LHCN-M2 (cell line): ENCODE results near the gene CARNS1. TPM values are rescaled to one million over a fixed set of nuclear protein-coding genes. Genes with fewer than 3 reads are reported as not detected.

Source experiments
- DNase-seq: peaks from one replicate; pipeline ENCODE4 v3.0.0-alpha.2; 2012; ENCODE audit warnings: low read depth
- polyA plus RNA-seq: library from polyadenylated mRNA; unstranded; fragments of >200 nt; gene quantifications from one replicate; pipeline ENCODE4 v1.2.1, GENCODE V29; 2012; ENCODE audit warnings: missing spikeins
- total RNA-seq: library from RNA; depleted of rRNA; stranded (reverse); fragments of >200 nt; gene quantifications from 2 replicates; pipeline ENCODE4 v1.2.3, GENCODE V29; 2014; rRNA removed

Gene CARNS1, protein sequence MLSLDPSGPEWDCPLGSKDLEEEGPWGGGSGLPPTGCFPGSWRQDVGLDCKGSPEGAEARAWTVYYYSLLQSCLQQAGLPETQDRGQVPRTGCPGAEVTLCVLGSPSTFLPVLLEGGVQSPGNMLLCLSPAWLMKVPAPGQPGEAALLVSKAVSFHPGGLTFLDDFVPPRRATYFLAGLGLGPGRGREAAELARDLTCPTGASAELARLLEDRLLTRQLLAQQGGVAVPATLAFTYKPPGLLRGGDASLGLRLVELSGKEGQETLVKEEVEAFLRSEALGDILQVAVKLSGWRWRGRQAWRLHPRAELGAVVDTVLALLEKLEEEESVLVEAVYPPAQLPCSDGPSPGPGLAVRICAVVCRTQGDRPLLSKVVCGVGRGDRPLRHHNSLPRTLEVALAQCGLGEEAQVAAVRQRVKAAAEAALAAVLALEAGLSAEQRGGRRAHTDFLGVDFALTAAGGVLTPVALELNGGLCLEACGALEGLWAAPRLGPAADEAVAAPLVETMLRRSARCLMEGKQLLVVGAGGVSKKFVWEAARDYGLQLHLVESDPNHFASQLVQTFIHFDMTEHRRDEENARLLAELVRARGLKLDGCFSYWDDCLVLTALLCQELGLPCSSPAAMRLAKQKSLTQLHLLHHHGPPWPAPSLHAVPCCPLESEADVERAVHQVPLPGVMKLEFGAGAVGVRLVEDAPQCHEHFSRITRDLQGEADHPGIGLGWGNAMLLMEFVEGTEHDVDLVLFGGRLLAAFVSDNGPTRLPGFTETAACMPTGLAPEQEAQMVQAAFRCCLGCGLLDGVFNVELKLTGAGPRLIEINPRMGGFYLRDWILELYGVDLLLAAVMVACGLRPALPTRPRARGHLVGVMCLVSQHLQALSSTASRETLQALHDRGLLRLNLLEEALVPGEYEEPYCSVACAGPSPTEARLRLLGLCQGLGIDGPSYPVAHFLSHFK
- 0.32 and 0.40 TPM in 2 replicates for total RNA-seq
- 0.45 TPM for polyA plus RNA-seq

DNA sequence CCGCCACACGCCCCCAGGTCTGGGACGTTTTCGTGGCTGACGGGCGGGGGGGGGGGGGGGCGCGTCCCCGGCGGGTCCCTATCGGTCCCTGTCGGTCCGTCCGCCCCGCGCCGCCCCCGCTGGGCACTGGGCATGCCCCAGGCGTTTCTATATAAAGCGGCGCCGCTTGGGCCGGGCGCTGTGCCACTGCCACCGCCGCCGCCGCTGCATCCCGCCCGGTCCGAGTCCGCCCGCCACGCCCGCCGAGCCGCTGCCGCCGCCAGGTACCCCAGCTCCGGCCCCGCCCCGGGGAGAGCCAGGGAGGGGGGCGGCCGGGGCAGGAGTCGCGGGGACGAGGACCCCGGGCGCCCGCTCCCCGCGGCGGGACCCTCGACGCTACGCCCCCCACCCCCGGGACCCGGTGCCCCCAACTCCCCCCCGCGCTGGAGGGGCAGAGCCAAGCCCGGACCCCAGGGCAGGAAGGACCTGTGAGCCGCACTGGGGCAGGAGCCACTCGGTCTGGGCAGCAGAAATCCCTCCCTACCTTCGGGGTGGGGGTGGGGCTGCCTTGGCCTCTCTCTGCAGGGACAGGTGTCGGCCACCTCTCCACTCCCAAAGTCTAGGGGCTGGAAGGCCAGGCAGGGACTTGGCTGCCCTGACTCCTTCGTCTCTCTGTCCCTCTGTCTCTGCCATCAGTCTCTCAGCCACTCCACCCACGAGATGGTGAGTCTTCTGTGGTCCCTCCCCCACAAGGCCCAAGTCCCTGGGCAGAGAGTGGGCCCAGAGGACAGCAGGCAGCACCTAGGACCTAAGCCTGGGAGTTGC lies at the start of gene CARNS1:
Gene CARNS1 (plus strand): TSS at position 178 of the 804 bp plus-strand sequence. CDS start 522 bp downstream, at position 700.
- no peak for DNase-seq

DNA sequence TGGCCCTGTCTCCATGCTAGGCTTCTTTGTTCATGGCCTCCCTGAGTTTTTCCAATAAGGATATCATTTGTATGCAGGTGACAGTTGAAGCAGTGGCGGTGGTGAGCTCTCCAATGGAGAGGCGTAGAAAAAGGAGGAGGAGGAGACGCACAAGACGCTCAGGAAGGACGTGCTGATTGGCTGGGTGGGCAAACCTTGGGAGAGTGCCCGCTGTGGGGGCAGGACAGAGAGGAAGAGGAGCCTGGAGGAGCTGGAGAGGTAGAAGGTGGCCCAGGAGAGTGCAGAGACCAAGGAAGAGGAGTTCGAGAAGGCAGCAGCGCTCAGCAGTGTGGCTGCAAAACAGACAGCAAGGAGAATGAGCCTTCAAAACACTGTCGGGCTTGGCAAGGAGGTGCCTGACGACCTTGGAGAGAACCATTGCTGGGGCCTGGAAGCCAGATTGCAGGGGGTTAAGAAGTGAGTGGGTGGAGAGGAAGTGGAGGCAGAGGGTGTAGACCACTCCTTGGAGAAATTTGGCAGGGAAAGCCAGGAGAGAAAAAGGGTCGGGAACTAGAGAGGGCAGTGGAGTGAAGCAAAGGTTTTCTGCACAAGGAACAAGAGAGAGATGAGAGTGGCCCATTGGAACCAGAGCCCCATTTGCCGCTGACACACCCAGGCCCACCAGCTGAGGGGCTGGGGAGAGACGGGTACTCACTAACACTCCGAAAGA lies 49.6 kb upstream of the CARNS1 start:
- DNase-seq = no peak

DNA sequence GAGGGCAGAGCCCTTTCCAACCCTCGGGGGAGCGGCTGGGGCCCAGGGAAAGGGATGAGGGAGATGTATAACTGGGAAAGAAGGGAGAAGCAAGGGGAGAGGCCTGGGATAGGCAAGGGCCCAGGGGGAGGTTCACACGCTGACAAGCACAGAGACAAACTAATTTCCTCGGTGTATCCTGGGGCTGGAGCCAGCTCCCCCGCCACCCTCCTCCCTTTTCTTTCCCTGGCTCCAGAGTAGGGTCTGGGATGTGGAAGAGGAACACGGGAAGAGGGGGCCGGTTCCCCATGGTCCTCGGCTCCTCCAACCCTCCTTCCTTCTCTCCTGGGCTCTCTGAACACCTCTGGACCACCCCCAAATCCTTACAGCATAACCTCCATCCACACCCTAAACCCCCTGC lies 48.9 kb upstream of the CARNS1 start:
- DNase-seq = no peak

DNA sequence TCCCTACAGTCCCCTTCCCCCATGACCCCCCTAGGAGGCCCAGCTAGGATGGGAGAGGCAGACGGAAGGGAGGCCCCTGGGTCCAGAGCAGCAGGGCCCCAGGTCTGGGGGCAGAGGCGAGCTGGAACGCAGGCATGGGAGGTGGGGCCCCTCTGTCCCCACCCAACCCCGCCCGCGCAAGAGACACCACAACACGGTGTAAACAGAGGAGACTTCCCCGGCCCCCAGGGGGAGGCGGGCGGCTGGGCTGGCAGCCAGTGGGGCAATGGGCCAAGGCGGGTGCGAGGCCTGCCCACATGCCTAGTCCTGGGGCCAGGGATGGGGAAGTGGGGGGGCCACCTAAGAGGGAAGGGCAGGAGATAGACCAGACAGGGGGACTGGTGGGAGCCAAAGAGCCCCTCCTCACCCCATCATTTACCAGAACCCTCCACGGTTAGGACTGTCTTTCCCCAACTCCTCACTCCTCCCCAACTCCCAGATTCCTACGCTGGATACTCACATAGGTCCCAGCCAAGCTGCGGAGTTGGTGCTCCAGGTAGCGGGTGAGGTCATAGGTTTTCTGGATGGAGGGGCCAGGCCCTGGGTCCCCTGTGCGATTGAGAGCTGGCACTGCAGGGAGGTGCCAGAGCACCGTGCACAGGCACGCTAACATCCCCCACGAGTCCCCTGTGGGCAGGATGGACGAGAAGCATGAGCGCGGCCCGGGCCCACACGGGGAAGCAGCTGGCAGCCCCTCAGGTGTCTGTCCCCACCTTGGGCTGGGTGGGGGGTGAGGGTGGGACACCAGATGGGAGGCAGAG lies 48.3 kb upstream of the CARNS1 start:
- DNase-seq = no peak

DNA sequence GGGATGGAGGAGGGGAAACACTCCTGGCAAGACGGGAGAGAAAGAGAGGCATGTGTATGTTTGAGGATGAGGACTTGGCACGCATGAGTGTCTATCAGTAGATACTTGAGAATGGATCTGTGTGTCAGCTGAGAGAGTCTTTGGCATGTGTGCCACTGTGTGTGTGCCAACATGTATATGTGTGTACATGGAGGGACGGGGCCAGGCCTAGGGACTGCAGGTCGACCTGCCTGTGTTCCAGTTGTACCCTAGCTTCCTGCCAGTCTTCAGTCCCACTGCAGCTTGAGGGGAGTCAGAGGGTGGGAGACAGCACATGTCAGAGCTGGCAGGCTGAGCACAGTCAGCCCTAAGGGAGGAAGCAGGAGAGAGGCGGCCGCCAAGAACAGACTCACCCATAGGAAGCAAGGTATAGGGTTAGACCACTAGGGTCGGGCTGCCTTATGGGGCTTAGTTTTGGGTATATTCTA lies 47.7 kb upstream of the CARNS1 start:
- no peak for DNase-seq

DNA sequence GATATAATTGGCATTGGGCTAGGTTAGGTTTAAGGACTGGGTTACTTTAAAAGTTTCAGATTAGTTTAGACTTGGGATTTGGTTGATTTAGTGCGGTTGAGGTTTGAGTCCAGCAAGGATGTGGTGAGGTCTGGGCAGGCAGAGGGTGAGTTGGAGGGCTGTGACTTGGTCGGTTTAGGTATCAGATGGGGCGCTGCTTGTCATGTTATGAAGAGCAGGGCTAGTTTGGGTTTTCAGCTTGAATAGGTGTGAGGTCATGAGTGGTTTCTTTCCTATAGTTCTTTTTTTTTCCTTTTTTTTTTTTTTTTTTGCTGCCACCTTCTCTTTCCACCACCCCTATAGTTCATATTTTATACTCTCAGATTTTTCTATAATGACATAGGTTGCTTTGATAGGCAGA lies 46.9 kb upstream of the CARNS1 start:
- no peak for DNase-seq

DNA sequence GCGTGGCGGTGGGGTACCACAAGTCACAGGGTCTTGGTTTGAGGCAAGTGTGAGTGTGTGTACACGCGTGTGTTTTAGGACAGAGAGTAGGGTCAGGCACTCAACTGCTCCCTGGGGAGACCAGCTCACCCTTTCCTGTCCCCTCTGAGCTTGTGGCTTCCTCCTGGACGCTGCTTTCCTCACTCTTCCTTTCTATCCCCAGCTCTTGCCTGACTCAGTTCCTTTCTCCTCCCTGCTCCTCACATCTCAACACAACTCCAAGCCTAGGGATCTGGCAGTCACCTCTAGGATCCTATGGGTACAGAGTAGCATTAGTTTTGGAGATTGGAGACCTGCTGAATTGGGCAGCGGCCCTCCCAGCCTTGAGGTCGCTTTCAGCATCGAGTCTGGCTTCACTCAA lies 46.2 kb upstream of the CARNS1 start:
- no peak for DNase-seq

DNA sequence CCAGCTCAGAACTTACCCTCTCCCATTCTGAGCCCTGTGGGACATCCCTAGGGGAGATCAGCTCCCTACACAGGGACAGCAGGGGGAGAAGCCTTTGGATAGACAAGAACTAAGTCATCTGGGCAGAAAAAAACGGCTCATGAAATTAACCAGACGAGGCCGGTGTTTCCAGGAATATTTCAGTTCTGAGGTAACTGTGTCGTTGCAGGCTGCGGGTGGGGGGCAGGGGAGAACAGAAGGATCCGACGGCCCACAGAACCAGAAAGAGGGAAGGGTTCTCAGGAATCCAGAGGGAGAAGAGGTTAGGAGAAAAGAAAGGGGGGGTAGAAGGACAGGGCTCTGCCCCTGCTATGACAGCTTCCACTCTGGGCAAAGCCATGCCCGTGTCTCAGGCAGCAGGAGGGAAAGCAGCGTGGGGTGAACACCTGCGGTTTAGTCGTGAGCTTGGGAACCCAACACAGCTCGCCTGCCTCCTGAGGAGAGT lies 45.6 kb upstream of the CARNS1 start:
- DNase-seq = no peak

DNA sequence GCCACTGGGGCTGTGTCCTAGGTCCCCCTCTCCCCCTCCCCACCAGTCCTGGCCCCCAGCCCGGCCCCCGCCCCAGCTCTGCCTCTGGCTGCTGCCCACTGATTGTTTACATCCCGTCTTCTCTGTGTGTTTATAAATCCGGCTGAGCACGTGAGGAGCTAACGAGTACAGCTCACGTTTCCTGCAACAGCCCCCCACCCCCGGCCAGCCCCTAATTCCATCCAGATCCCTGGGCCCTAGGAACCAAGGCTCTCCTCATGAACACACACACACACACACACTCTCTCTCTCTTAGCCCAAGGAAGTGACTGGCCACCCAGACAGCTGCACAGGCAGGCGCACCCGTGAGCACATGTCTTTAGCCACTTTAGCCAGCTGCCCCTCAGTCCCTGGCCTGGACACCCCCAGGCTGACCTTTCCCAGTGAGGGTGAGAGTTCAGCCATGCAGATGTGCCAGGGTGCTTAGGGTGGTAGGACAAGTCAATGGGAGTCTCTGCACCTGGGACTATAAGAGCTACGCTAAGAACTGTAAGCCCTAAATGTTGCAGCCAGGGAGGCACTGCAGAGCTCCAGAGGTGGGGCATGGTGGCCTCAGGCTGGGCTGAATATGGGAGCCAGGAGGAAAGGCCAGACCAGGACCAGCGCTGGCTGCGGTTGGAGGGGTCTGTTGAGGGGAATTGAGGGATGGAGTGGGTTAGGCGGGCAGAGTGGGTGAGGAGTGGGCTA lies 45.0 kb upstream of the CARNS1 start:
- peak; percentile 85 for DNase-seq

DNA sequence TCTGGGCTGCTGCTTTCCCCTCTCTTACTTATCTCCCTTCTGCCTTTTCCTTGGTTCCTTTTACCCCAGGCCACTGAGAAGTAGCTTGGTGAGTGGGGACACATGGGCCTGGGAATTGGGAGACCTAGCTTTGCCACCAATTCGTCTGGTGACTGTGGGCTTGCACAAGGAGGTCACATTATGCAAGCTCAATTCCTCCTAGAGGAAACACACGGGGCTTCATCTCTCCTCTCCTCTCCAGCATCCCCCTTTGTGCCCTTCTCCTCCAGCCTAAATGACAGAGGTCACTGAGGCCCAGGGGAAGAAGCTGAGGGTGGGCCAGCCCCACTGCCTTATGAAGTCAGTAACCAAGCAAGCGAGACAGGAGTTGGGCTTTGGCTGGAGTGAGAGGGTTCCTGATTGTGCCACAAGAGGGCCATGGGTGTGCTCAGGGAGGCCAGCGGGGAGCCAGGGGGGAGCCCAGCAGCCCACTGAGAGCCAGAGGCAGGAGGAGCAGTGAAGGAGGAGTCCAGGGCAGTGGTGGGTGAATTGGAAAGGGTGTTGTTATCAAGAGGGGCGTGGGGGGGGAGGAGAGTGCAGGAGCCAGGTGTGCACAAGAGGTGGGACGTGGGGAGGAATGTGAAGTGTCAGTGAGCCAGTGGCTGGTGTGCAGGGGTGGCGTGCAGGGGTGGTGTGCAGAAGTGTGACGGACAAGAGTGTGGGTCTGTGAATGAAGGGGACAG lies 44.1 kb upstream of the CARNS1 start:
- DNase-seq = peak; percentile 64

DNA sequence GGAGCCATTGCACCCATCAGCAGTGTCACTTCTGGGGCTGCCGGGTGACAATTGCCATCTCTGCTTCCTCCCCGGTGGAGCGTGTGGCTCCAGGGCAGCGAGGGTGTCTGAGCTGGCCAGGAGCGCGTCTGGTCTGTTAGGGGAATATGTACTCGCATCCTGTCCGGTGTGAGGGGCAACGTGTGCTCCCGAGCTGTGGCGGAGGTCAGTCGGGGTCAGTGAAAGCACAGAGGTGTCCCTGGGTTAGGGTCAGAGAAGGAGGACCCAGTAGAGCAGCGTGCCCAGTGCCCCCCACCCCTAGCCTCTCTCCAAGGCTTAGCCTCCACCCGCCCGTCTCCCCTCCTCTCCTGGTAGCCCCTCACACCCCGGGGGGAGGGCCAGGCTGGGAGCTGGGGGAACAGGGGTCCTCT lies 43.6 kb upstream of the CARNS1 start:
- no peak for DNase-seq

DNA sequence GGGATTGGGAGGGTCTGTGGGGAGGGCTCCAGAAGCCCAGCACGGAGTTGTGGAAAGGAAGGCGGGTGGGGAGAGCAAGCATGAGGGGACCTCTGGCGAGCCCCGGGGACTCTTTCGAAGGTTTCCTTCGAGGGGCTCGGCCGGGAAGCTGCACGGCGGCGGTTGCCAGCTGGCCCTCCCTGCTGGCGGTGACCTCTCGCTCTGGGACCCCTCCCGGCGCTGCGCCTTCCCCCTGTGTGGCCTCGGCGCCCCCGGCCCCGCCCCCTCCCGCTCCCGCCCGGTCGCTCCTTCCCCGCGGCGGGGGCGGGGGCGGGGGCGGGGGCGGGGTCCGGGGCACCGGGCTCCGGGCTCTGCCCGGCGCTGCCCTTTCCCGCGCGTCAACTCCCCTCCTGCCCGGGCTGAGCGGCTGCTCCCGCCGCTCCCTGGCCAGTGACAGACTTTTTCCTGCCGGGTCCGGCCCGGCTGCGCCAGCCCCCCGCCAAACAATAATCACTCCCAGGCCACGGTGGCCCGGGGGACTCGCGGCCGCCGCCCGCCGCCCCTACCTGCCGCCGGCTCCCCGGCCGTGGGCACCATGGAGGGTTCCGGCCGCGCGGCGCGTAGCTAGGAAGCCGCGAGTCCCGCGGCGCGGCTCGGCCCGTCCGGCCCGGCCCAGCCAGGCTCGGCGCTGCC lies 43.0 kb upstream of the CARNS1 start:
- DNase-seq = no peak

DNA sequence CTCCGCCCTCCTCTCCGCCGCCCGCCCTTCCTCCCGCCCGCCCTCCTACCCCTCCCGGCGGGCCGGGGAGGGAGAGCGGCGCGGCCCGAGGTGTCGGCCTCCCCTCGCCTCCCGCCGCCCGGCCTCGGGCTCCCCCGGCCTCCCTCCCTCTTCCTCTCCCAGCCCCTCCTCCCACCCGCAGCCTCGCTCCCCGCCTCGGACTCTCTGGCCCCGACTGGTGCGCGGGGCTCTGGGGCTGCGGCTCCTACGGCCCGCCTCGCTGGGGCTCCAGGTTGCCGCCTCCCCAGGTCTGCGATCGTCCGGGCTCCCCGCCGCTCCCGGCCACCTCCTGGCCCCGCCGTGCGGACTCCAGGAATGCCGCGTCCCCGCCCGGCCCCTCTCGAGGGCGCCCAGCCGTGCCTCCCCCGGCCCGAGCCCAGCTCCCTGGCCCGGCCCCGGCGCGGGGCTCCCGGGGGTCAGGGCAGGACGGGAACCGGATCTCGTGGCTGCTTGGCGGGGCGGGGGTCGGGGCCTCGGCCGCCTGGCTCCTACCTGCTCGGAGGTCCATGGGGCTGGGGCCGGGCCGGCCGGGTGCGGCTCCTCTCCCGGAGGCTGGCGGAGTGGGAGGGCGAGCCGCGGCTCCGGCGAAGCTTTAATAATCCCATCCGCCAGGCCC lies 42.4 kb upstream of the CARNS1 start, which contains the start of gene CLCF1:
Gene CLCF1 (minus strand): TSS at position 606 of the 655 bp plus-strand sequence. CDS start 59 bp downstream, at position 547.
- no peak for DNase-seq

DNA sequence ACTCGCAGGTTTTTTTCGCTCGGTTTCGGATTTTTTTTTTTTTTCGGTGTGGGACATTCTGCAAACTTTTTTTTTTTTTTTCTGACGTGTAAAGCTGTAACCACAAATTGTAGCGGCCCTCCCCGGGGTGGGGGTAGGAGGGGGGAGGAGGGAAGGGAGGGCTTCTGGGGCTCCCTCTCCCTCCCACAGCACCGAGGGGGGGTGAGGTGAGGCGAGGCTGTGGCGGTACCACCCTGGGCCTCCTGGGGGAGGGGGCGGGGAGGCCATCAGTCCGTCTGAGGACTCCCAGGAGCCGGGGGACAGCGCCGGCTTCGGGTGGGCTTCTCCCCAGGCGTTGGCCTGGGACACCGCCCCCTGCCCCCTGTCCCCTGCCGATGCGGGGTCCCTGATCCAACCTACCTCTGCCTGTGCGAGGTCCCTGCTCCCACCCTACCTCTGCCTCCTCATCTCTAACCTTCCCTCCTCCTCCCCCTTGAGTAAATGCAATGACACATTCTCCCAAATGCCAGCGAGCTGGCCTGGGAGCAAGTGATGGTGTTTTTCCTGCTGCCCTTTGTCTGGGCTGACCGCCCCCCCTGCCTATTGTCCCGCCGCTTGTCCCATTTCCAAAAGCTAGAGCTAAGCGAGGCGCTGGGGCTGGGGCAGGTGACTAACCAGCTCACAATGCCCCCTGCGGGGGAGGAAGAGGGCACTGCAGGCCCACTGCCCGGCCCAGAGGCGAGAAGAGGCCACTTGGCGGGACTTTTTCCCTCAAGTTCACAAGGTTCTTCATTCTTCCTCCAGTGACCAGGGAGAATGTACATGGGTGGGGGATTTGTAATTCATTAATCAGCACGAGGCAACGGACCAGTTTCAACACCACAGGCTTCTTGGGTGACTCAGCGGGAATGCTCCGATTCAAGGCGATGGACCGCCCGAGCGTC lies 41.6 kb upstream of the CARNS1 start:
- peak; percentile 97 for DNase-seq

DNA sequence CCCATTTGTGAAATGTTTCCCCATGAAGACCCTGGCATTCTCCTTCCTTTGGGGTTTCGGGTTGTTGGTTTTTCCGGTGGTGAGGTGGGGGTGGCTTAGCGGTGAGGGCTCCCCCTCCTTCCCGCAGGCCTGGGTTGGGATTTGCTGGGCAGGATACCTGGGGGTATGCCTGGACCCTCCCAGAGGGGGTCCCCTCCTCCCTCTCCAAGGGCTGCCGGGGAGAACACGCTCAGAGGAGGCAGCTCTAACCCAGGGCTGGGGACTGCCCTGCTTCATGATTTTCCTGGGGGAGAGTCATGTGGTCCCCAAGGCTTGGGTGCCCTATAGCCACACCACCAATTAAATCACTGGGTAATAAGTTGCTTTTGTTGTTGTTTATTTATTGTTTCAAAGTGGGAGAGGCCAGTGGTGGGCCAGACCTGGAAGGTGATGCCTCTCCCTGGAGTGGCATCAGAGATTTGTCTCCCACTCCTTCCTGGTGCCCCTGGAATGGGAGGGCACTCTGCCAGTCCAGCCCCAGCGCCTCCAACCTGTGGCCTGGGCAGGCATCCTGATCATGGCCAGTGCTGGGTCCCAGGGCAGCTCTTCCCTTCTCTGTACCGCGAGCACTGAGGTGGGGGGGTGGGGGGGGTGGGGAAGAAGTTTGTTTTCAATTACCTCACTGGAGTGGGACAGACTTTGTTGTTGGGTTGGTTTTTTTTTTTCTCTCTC lies 40.8 kb upstream of the CARNS1 start:
- no peak for DNase-seq
